Cardiac fibroblast (primary cell): ENCODE results near the gene PKIG.
"Not testable (repeated sequence)": the region's sequence is repeated elsewhere in the genome, so short reads cannot be mapped to it uniquely, and the experiment has no call there.

Source experiments
- DNase-seq, 2 donors: peaks; one replicate each; pipeline versions ENCODE4 v3.0.0 to v3.0.0-alpha.2; 2010; ENCODE audit warnings: low read depth in 2 of 2
- H3K4me3 ChIP-seq, 2 donors: replicated peaks in 1 of 2; 1 replicate in 1 of 2; 2 replicates in 1 of 2; pipeline ENCODE4 v1.5.1; 2011; ENCODE audit warnings: low read depth in 2 of 2, low read length in 2 of 2, mild to moderate bottlenecking in 2 of 2, moderate library complexity in 1 of 2
- CTCF ChIP-seq: IDR thresholded peaks from one replicate; pipeline ENCODE4 v1.5.1; 2011; ENCODE audit warnings: low read depth, mild to moderate bottlenecking, low read length, inconsistent platforms

PKIG gene

DNA sequence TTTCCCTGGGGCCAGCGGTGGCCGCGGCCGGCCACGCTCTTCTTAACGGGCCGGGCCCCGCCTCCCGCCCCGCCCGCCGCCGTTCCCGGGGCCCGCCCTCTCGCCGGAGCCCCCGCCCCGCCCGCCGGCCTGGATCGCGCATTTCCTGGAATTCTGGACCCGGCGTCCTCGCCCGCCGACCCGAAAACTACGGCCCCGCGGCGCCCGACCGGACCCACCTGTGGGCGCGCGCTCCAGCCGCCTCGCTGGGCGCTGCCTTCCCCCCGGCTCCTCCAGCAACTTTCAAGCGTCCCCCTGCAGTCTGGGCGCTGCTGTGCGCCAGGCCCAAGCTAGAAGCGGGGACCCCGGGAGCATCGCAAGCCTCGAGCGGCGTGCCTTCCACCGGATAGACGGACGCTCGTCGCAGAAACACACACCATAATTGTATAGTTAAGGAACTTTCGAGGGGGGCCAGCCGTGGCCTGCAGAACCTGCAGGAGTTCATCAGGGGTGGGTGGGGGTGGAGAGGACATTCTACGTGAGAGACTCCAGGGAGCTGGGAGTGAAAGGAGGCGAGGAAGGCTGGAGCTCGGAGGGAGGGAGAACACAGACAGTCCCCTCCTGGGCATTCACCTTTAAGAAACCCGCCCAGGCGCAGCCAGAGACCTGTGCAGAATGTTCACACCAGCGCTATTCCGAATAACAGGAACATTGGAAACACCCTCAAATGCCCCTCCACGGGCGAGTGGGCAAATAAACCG, 69.5 kb downstream of the PKIG start, which contains the start of gene ADA:
Gene ADA (minus strand): TSS at position 16 of the 740 bp plus-strand sequence. CDS start 92 bp downstream, outside the sequence.
- peak; percentile 10 for TF ChIP-seq CTCF
- peak; percentile 43 to 63 for DNase-seq
- peak within 1 kb of the TSS; percentile 69 to 71 for H3K4me3 ChIP-seq

- no peak for TF ChIP-seq CTCF
- no peak for DNase-seq
- no peak overlapping the region for H3K4me3 ChIP-seq
Measured at GRCh38 chr20:44653546-44653945, 71.2 kb downstream of the PKIG start.

- DNase-seq, H3K4me3 ChIP-seq: not testable (repeated sequence)
Measured at GRCh38 chr20:44654210-44654609, 71.8 kb downstream of the PKIG start.

- TF ChIP-seq CTCF = no peak
- no peak overlapping the region for H3K4me3 ChIP-seq
- no peak for DNase-seq
Measured at GRCh38 chr20:44656448-44656847, 74.1 kb downstream of the PKIG start.

DNA sequence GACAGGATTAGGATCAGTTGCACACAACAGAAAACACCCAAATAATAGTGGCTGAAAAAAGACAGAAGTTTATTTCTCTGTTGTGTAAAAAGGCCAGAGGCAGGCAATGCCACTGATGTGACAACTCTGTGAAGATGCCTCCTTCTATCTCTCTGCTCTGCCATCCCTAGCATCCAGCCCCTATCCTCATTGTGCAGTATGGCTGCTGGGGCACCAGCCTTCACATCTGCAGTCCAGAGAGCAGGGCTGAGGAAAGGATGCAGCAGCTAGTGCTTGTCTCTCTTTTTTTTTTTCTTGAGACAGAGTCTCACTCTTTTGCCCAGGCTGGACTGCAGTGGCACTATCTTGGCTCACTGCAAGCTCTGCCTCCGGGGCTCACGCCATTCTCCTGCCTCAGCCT, 75.5 kb downstream of the PKIG start:
- TF ChIP-seq CTCF = no peak
- no peak overlapping the region for H3K4me3 ChIP-seq
- DNase-seq = no peak

DNA sequence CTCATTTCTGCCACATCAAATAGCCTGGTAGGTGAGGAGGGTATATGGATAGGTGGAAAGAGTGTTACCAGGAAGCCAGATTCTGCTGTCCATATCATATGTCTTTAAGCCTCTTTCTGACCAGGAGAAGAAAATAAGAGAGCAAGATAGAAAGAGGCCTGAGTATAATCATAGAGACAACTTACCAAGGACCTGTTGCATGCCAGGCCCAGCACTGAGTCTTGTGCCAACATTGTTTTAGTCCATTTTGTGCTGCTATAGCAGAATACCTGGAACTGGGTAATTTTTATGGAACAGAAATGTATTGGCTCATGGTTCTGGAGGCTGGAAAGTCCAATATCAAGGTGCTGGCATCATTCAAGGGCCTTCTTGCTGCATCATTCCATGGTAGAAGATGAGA, 76.4 kb downstream of the PKIG start:
- H3K4me3 ChIP-seq = no peak overlapping the region
- no peak for TF ChIP-seq CTCF
- no peak for DNase-seq

GRCh38 chr20:44659931-44660330, 77.6 kb downstream of the PKIG start:
- no peak for DNase-seq
- no peak for TF ChIP-seq CTCF
- H3K4me3 ChIP-seq = no peak overlapping the region
